ENCODE measurements around the gene LRP1B. TPM values are rescaled to one million over a fixed set of nuclear protein-coding genes. Genes with fewer than 3 reads are reported as not detected.
"Not testable (repeated sequence)": the region's sequence is repeated elsewhere in the genome, so short reads cannot be mapped to it uniquely, and the experiment has no call there.

The LRP1B gene
- polyA plus RNA-seq, 1 donor = 1.0 TPM

- H3K27me3 ChIP-seq (ENCODE audit: control insufficient read depth, insufficient read depth, low read length) = no peaks in the 10 kb centered on the region
- no peak overlapping the region for H3K4me3 ChIP-seq (ENCODE audit: low read length)
- WGBS (ENCODE audit: insufficient coverage, low lambda C conversion rate) = no CpG with 5 or more reads among the region's 1 CpG
- no peaks in the 10 kb centered on the region for H3K9me3 ChIP-seq (ENCODE audit: control insufficient read depth, low read depth, low read length)
- peaks cover 3% of the 10 kb centered on the region for H3K4me1 ChIP-seq (ENCODE audit: control insufficient read depth, insufficient read depth, low read length)
- no peaks in the 10 kb centered on the region for H3K36me3 ChIP-seq (ENCODE audit: control insufficient read depth, insufficient read depth, low read length)
- DNase-seq = no peak
- no peak overlapping the region for H3K27ac ChIP-seq (ENCODE audit: low read length)
These were observed 1818.9 kb downstream of the LRP1B start for GRCh38 chr2:140311905-140312304.

- H3K36me3 ChIP-seq (ENCODE audit: control insufficient read depth, insufficient read depth, low read length) = no peaks in the 10 kb centered on the region
- peaks cover 3% of the 10 kb centered on the region for H3K4me1 ChIP-seq (ENCODE audit: control insufficient read depth, insufficient read depth, low read length)
- H3K27me3 ChIP-seq (ENCODE audit: control insufficient read depth, insufficient read depth, low read length) = no peaks in the 10 kb centered on the region
- H3K4me3 ChIP-seq (ENCODE audit: low read length) = no peak overlapping the region
- no peak overlapping the region for H3K27ac ChIP-seq (ENCODE audit: low read length)
- no peaks in the 10 kb centered on the region for H3K9me3 ChIP-seq (ENCODE audit: control insufficient read depth, low read depth, low read length)
- peak; percentile 50 to 70 for DNase-seq
These were observed 1822.1 kb downstream of the LRP1B start for GRCh38 chr2:140308706-140309105.

- Histone ChIP-seq H3K9me3 (ENCODE audit: control insufficient read depth, low read depth, low read length) (no peaks in the 10 kb centered on the region), H3K27ac (ENCODE audit: low read length) (no peak overlapping the region), H3K4me1 (ENCODE audit: control insufficient read depth, insufficient read depth, low read length) (peaks cover 3% of the 10 kb centered on the region), H3K4me3 (ENCODE audit: low read length) (no peak overlapping the region), H3K36me3 (ENCODE audit: control insufficient read depth, insufficient read depth, low read length) (no peaks in the 10 kb centered on the region), H3K27me3 (ENCODE audit: control insufficient read depth, insufficient read depth, low read length) (no peaks in the 10 kb centered on the region)
- no peak for DNase-seq
These were observed 1823.3 kb downstream of the LRP1B start for GRCh38 chr2:140307532-140307931.

- Histone ChIP-seq H3K27me3 (ENCODE audit: control insufficient read depth, insufficient read depth, low read length) (no peaks in the 10 kb centered on the region), H3K27ac (ENCODE audit: low read length) (no peak overlapping the region), H3K4me3 (ENCODE audit: low read length) (no peak overlapping the region), H3K4me1 (ENCODE audit: control insufficient read depth, insufficient read depth, low read length) (no peaks in the 10 kb centered on the region), H3K9me3 (ENCODE audit: control insufficient read depth, low read depth, low read length) (no peaks in the 10 kb centered on the region), H3K36me3 (ENCODE audit: control insufficient read depth, insufficient read depth, low read length) (no peaks in the 10 kb centered on the region)
- no CpG with 5 or more reads among the region's 1 CpG for WGBS (ENCODE audit: insufficient coverage, low lambda C conversion rate)
- DNase-seq = no peak
These were observed 1835.0 kb downstream of the LRP1B start for GRCh38 chr2:140295767-140296166.

- Histone ChIP-seq H3K4me3 (ENCODE audit: low read length) (no peak overlapping the region), H3K9me3 (ENCODE audit: control insufficient read depth, low read depth, low read length) (no peaks in the 10 kb centered on the region), H3K36me3 (ENCODE audit: control insufficient read depth, insufficient read depth, low read length) (no peaks in the 10 kb centered on the region), H3K27me3 (ENCODE audit: control insufficient read depth, insufficient read depth, low read length) (no peaks in the 10 kb centered on the region), H3K4me1 (ENCODE audit: control insufficient read depth, insufficient read depth, low read length) (no peaks in the 10 kb centered on the region), H3K27ac (ENCODE audit: low read length) (no peak overlapping the region)
- no peak for DNase-seq
These were observed 1842.1 kb downstream of the LRP1B start for GRCh38 chr2:140288726-140289125.

GRCh38 chr2:140288213-140288612 is 1842.6 kb downstream of the LRP1B start:
- H3K36me3 ChIP-seq (ENCODE audit: control insufficient read depth, insufficient read depth, low read length) = no peaks in the 10 kb centered on the region
- no peaks in the 10 kb centered on the region for H3K9me3 ChIP-seq (ENCODE audit: control insufficient read depth, low read depth, low read length)
- no peak overlapping the region for H3K27ac ChIP-seq (ENCODE audit: low read length)
- no peak for DNase-seq
- 90% methylated on average over 2 of the region's 2 CpGs for WGBS (ENCODE audit: insufficient coverage, low lambda C conversion rate)
- H3K4me1 ChIP-seq (ENCODE audit: control insufficient read depth, insufficient read depth, low read length) = no peaks in the 10 kb centered on the region
- H3K4me3 ChIP-seq (ENCODE audit: low read length) = no peak overlapping the region
- H3K27me3 ChIP-seq (ENCODE audit: control insufficient read depth, insufficient read depth, low read length) = no peaks in the 10 kb centered on the region

- Histone ChIP-seq H3K27ac (ENCODE audit: low read length) (no peak overlapping the region), H3K4me1 (ENCODE audit: control insufficient read depth, insufficient read depth, low read length) (no peaks in the 10 kb centered on the region), H3K9me3 (ENCODE audit: control insufficient read depth, low read depth, low read length) (no peaks in the 10 kb centered on the region), H3K27me3 (ENCODE audit: control insufficient read depth, insufficient read depth, low read length) (no peaks in the 10 kb centered on the region), H3K4me3 (ENCODE audit: low read length) (no peak overlapping the region), H3K36me3 (ENCODE audit: control insufficient read depth, insufficient read depth, low read length) (no peaks in the 10 kb centered on the region)
- WGBS (ENCODE audit: insufficient coverage, low lambda C conversion rate) = 40% methylated on average over 1 of the region's 1 CpG
- no peak for DNase-seq
These were observed 1844.4 kb downstream of the LRP1B start for GRCh38 chr2:140286377-140286776.

GRCh38 chr2:140277344-140277743 is 1853.5 kb downstream of the LRP1B start:
- DNase-seq; H3K9me3 ChIP-seq (ENCODE audit: control insufficient read depth, low read depth, low read length); H3K4me3 ChIP-seq (ENCODE audit: low read length); H3K4me1 ChIP-seq (ENCODE audit: control insufficient read depth, insufficient read depth, low read length); H3K27ac ChIP-seq (ENCODE audit: low read length); H3K36me3 ChIP-seq (ENCODE audit: control insufficient read depth, insufficient read depth, low read length); H3K27me3 ChIP-seq (ENCODE audit: control insufficient read depth, insufficient read depth, low read length): not testable (repeated sequence)
- WGBS (ENCODE audit: insufficient coverage, low lambda C conversion rate) = 100% methylated on average over 1 of the region's 5 CpGs

- peaks cover 4% of the 10 kb centered on the region for H3K9me3 ChIP-seq (ENCODE audit: control insufficient read depth, low read depth, low read length)
- H3K27ac ChIP-seq (ENCODE audit: low read length) = no peak overlapping the region
- 88% methylated on average over 1 of the region's 1 CpG for WGBS (ENCODE audit: insufficient coverage, low lambda C conversion rate)
- H3K4me1 ChIP-seq (ENCODE audit: control insufficient read depth, insufficient read depth, low read length) = no peaks in the 10 kb centered on the region
- H3K27me3 ChIP-seq (ENCODE audit: control insufficient read depth, insufficient read depth, low read length) = no peaks in the 10 kb centered on the region
- no peaks in the 10 kb centered on the region for H3K36me3 ChIP-seq (ENCODE audit: control insufficient read depth, insufficient read depth, low read length)
- H3K4me3 ChIP-seq (ENCODE audit: low read length) = no peak overlapping the region
- DNase-seq = no peak
These were observed 1854.2 kb downstream of the LRP1B start for GRCh38 chr2:140276661-140277060.

GRCh38 chr2:140275427-140275826 is 1855.4 kb downstream of the LRP1B start:
- no peak overlapping the region for H3K27ac ChIP-seq (ENCODE audit: low read length)
- 60% methylated on average over 1 of the region's 7 CpGs for WGBS (ENCODE audit: insufficient coverage, low lambda C conversion rate)

GRCh38 chr2:140274891-140275290 is 1855.9 kb downstream of the LRP1B start:
- WGBS (ENCODE audit: insufficient coverage, low lambda C conversion rate) = no CpG with 5 or more reads among the region's 5 CpGs
- H3K27ac ChIP-seq (ENCODE audit: low read length) = no peak overlapping the region
- no peak overlapping the region for H3K4me3 ChIP-seq (ENCODE audit: low read length)
- peaks cover 4% of the 10 kb centered on the region for H3K9me3 ChIP-seq (ENCODE audit: control insufficient read depth, low read depth, low read length)
- H3K27me3 ChIP-seq (ENCODE audit: control insufficient read depth, insufficient read depth, low read length) = no peaks in the 10 kb centered on the region
- DNase-seq = no peak
- no peaks in the 10 kb centered on the region for H3K4me1 ChIP-seq (ENCODE audit: control insufficient read depth, insufficient read depth, low read length)
- no peaks in the 10 kb centered on the region for H3K36me3 ChIP-seq (ENCODE audit: control insufficient read depth, insufficient read depth, low read length)

More at GRCh38 chr2:140275427-140275826, 1855.4 kb downstream of the LRP1B start:
- H3K4me3 ChIP-seq (ENCODE audit: low read length) = no peak overlapping the region
- no peaks in the 10 kb centered on the region for H3K4me1 ChIP-seq (ENCODE audit: control insufficient read depth, insufficient read depth, low read length)
- H3K36me3 ChIP-seq (ENCODE audit: control insufficient read depth, insufficient read depth, low read length) = no peaks in the 10 kb centered on the region
- H3K27me3 ChIP-seq (ENCODE audit: control insufficient read depth, insufficient read depth, low read length) = no peaks in the 10 kb centered on the region
- DNase-seq = no peak
- H3K9me3 ChIP-seq (ENCODE audit: control insufficient read depth, low read depth, low read length) = peaks cover 4% of the 10 kb centered on the region

All from large intestine (tissue), 3 donors.